K562 (cell line): ENCODE results near the gene P2RX2. TPM values are rescaled to one million over a fixed set of nuclear protein-coding genes. Genes with fewer than 3 reads are reported as not detected.

Source experiments
- ATAC-seq: fragments of 200-7000 bp; cut with Tn5 transposase; 3 replicates; pipeline ENCODE4 v1.9.1; 2020; ENCODE audit warnings: moderate library complexity
- BruUV-seq: library from RNA; stranded (reverse); fragments of 400-500 nt; replicated peaks from 2 replicates; lab custom pipeline; 2021; lab: Mats Ljungman, UMichigan
- CTCF ChIA-PET: fragments of 300-600 bp; formaldehyde crosslinking; extraction: SDS; loops from one replicate; lab custom pipeline; 2021; ENCODE audit warnings: low intra/inter-chr PET ratio; lab: Yijun Ruan, JAX
- POLR2A ChIA-PET: fragments of 300-600, 350-650 bp; sonication (Branson Sonifier 250); formaldehyde crosslinking; extraction: SDS; loops from one replicate; lab custom pipeline; 2021; ENCODE audit warnings: antibody characterized with exemption, inconsistent platforms; lab: Yijun Ruan, JAX
- DNase-seq, 4 experiments: peaks; one replicate each; pipeline versions ENCODE4 v3.0.0 to v3.0.0-alpha.2; 2011 to 2018; ENCODE audit warnings: low spot score in 3 of 4, mixed read lengths in 3 of 4; ENCODE audit errors: extremely low read depth in 1 of 4
- FAIRE-seq: peaks from 2 replicates; lab custom pipeline; 2011; peaks lifted over from hg19 to GRCh38; lab: Jason Lieb, UNC
- H2AFZ ChIP-seq: 2 replicates; pipeline ENCODE4 v1.6.0; 2011; ENCODE audit warnings: low read depth, low read length, control low read depth, inconsistent platforms
- H3K27ac ChIP-seq: fragments of 200-600 bp; 3 replicates; pipeline ENCODE4 v1.8.0; 2011; ENCODE audit warnings: low read depth, mild to moderate bottlenecking, control low read depth, inconsistent platforms, low read length, moderate library complexity, mixed read lengths; ENCODE audit errors: extremely low read depth
- H3K27me3 ChIP-seq, 2 experiments: fragments of 300-600 bp in 1 of 2; 2 replicates in 1 of 2; 3 replicates in 1 of 2; pipeline versions ENCODE4 v1.6.0 to v1.8.0; 2011; ENCODE audit warnings: inconsistent platforms in 2 of 2, low read length in 2 of 2, mild to moderate bottlenecking in 1 of 2, mixed read lengths in 1 of 2, moderate library complexity in 1 of 2; ENCODE audit not compliant: control insufficient read depth in 2 of 2, insufficient read depth in 2 of 2
- H3K36me3 ChIP-seq: fragments of 300-600 bp; 3 replicates; pipeline ENCODE4 v1.8.0; 2011; ENCODE audit warnings: mild to moderate bottlenecking, low read length, inconsistent platforms; ENCODE audit not compliant: control insufficient read depth, insufficient read depth
- H3K4me1 ChIP-seq, 2 experiments: fragments of 200-600 bp in 1 of 2; replicated peaks in 1 of 2; 2 replicates in 1 of 2; 3 replicates in 1 of 2; pipeline versions ENCODE4 v1.5.1 to v1.8.0; 2011; ENCODE audit warnings: inconsistent platforms in 2 of 2, low read length in 2 of 2, mild to moderate bottlenecking in 1 of 2, mixed read lengths in 1 of 2, moderate library complexity in 1 of 2; ENCODE audit not compliant: control insufficient read depth in 2 of 2, insufficient read depth in 2 of 2
- H3K4me2 ChIP-seq: 2 replicates; pipeline ENCODE4 v1.6.1; 2011; ENCODE audit warnings: low read length, control low read depth, inconsistent platforms, mixed read lengths; ENCODE audit not compliant: insufficient read depth
- H3K4me3 ChIP-seq: fragments of 200-600 bp; sonication (generic), shearing (Covaris generic); 2 replicates; pipeline ENCODE4 v1.5.1; 2016; ENCODE audit warnings: control low read depth, inconsistent platforms
- H3K79me2 ChIP-seq: fragments of 200-600 bp; 3 replicates; pipeline ENCODE4 v1.8.0; 2011; ENCODE audit warnings: low read length, inconsistent platforms; ENCODE audit not compliant: control insufficient read depth, insufficient read depth
- H3K9ac ChIP-seq, 2 experiments: 2 replicates each; pipeline versions ENCODE4 v1.6.0 to v1.6.1; 2011; ENCODE audit warnings: low read depth in 2 of 2, low read length in 2 of 2, control low read depth in 1 of 2, inconsistent platforms in 1 of 2, mild to moderate bottlenecking in 1 of 2, mixed read lengths in 1 of 2; ENCODE audit not compliant: insufficient read depth in 1 of 2
- H3K9me1 ChIP-seq: one replicate; pipeline ENCODE4 v1.6.0; 2011; ENCODE audit warnings: inconsistent platforms, mild to moderate bottlenecking, low read length, moderate library complexity; ENCODE audit not compliant: control insufficient read depth, insufficient read depth
- H3K9me3 ChIP-seq: replicated peaks from 2 replicates; pipeline ENCODE4 v1.5.1; 2011; ENCODE audit warnings: low read depth, low read length, inconsistent platforms; ENCODE audit not compliant: control insufficient read depth, insufficient read depth
- H4K20me1 ChIP-seq: replicated peaks from 2 replicates; pipeline ENCODE4 v1.6.1; 2011; ENCODE audit warnings: low read length, inconsistent platforms, mixed read lengths; ENCODE audit not compliant: control insufficient read depth, insufficient read depth
- HMGN3 ChIP-seq: IDR thresholded peaks from 2 replicates; pipeline ENCODE4 v1.6.1; 2011; ENCODE audit warnings: borderline replicate concordance, low read depth, mild to moderate bottlenecking, mixed read lengths, low read length; ENCODE audit not compliant: insufficient read length; ENCODE audit errors: extremely low read depth
- HNRNPL ChIP-seq: fragments of 200-400 bp; formaldehyde crosslinking; IDR thresholded peaks from 2 replicates; pipeline ENCODE4 v1.6.1; 2017; ENCODE audit warnings: low read depth, mild to moderate bottlenecking, low read length
- NFIX ChIP-seq: fragments of 250-450 bp; sonication (Bioruptor Pico); IDR thresholded peaks from 2 replicates; pipeline ENCODE4 v1.4.0; 2020; ENCODE audit warnings: low read depth, mild to moderate bottlenecking, moderate library complexity
- POLR2G ChIP-seq: fragments of 200-400 bp; formaldehyde crosslinking; IDR thresholded peaks from 2 replicates; pipeline ENCODE4 v1.6.1; 2017; ENCODE audit warnings: low read depth, mild to moderate bottlenecking, antibody characterized with exemption, low read length, moderate library complexity
- RBM22 ChIP-seq: fragments of 200-400 bp; formaldehyde crosslinking; IDR thresholded peaks from 2 replicates; pipeline ENCODE4 v1.6.1; 2018; ENCODE audit warnings: low read length, low read depth; ENCODE audit not compliant: poor library complexity, severe bottlenecking
- WGBS: fragments of 100-300 bp; shearing (Covaris generic); methylation state at CpG from one replicate; pipeline ENCODE4 v1.1.6; 2016; ENCODE audit warnings: low coverage, mixed read lengths; ENCODE audit not compliant: insufficient coverage; ENCODE audit errors: missing lambda C conversion rate; 5-methylcytosine and 5-hydroxymethylcytosine counted together
- in situ Hi-C: fragments of 300-500 bp; cut with MboI; formaldehyde crosslinking; loops from 4 replicates; pipeline ENCODE4 v1.15.0; 2018; ENCODE audit warnings: inconsistent platforms, mixed read lengths
- intact Hi-C: fragments of 100-400 bp; cut with micrococcal nuclease; formaldehyde crosslinking; loops from 2 replicates; pipeline ENCODE4 v1.14.2; 2022
- polyA plus RNA-seq, 8 experiments: library from polyadenylated mRNA; depleted of rRNA in 4 of 8; stranded (reverse) in 5 of 8; unstranded in 3 of 8; fragments of >200 nt; fragmentation: Nextera tagmentation in 2 of 8; fragmentation: Illumina TruSeq in 1 of 8; extraction: Ambion mirVana in 2 of 8; extraction: Trizol in 1 of 8; gene quantifications; 2 replicates each; pipeline versions ENCODE4 v1.2.1 to v1.2.3, GENCODE V29; 2011 to 2014; ENCODE audit warnings: inconsistent platforms in 1 of 8, missing spikeins in 1 of 8
- total RNA-seq, 7 experiments: library from RNA; depleted of rRNA in 6 of 7; stranded (reverse); fragments of >200 nt in 6 of 7; fragmentation: Illumina TruSeq in 2 of 7; extraction: Trizol in 2 of 7; gene quantifications; 2 replicates each; pipeline versions ENCODE4 v1.2.1 to v1.2.3, GENCODE V29; 2011 to 2021; ENCODE audit warnings: low replicate concordance in 1 of 7

The P2RX2 gene
- total and polyA plus RNA-seq, 9 of the 15 experiments (the other 6 are each of a cell fraction or from before 2014, with no cell fraction given): not detected

GRCh38 chr12:132568826-132569480 lies 49.6 kb upstream of the P2RX2 start:
- intact Hi-C loops (no loop called here), in situ Hi-C loops (loop anchor here (10.0 kb wide), 1 partner anchor 874 kb away; no protein-coding TSS in a partner anchor)
- H3K79me2 ChIP-seq: peaks cover 21% of the 10 kb centered on the region
- peaks cover 10% of the 10 kb centered on the region; the same call in 1 of the 2 replicates for H4K20me1 ChIP-seq
- TF ChIP-seq POLR2G (0 out of 2 replicates have a peak, but pooled peaks have one; percentile 8), HMGN3 (no peak)
- no peak overlapping the region for H3K9ac ChIP-seq
- FAIRE-seq: no peak
- H3K9me3 ChIP-seq: no peaks in the 10 kb centered on the region
- no TSS peak for BruUV-seq
- no peak overlapping the region for H3K4me2 ChIP-seq
- no peak overlapping the region for H3K4me3 ChIP-seq
- CTCF ChIA-PET: no interaction called here
- no peak overlapping the region for H2AFZ ChIP-seq
- H3K36me3 ChIP-seq: peaks cover 87% of the 10 kb centered on the region; the same call in 2 of the 3 replicates
- no peak for ATAC-seq
- no peak for DNase-seq
- H3K9me1 ChIP-seq: no peaks in the 10 kb centered on the region
- POLR2A ChIA-PET: interaction anchor here (1.4 kb wide), 1 partner anchor 22 kb away, joined by 4 read pairs; no protein-coding TSS in a partner anchor
- H3K4me1 ChIP-seq: peaks cover 0 to 60% of the 10 kb centered on the region in 2 experiments; a peak in 2 of 5 replicates
- H3K27ac ChIP-seq: no peak overlapping the region
- H3K27me3 ChIP-seq: no peaks in the 10 kb centered on the region
- 98% methylated on average over 6 of the region's 17 CpGs for WGBS

DNA sequence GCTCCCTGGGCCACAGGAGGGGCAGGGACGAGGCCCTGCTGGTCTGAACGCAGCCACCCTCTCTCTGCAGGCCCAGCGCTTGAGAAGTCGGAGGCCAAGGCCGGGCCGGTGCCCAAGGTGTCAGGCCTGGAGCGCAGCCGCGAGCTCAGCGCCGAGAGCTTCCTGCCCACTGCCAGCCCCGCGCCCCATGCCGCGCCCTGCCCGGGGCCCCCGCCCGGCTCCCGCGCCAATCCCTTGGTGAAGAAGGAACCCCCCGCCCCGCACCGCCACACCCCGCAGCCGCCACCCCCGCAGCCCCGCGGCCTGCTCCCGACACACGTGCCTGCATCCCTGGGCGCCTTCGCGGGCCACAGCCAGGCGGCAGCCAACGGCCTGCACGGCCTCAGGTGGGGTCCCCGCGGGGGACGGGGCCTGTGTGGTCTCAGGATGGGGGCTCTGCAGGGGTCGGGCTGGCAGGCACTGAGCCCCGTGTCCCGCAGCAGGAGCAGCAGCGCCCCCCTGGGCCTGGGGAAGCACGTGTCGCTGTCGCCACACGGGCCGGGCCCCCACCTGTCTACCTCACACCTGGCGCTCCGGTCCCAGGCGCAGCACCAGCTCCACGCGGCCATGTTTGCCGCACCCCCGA lies 48.6 kb upstream of the P2RX2 start:
- Histone ChIP-seq H3K27ac (no peak overlapping the region), H3K4me2 (no peak overlapping the region), H3K4me1 (peaks cover 0 to 56% of the 10 kb centered on the region in 2 experiments; a peak in 2 of 5 replicates), H3K9me3 (no peaks in the 10 kb centered on the region), H3K27me3 (no peaks in the 10 kb centered on the region), H3K36me3 (peaks cover 91% of the 10 kb centered on the region; the same call in 2 of the 3 replicates), H2AFZ (no peak overlapping the region), H3K9me1 (no peaks in the 10 kb centered on the region), H4K20me1 (peaks cover 8% of the 10 kb centered on the region; the same call in 1 of the 2 replicates), H3K9ac (no peak overlapping the region), H3K4me3 (no peak overlapping the region), H3K79me2 (peaks cover 14% of the 10 kb centered on the region)
- 99% methylated on average over 24 of the region's 55 CpGs for WGBS
- BruUV-seq: no TSS peak
- intact Hi-C loops: no loop called here
- in situ Hi-C loops: loop anchor here (10.0 kb wide), 1 partner anchor 875 kb away; no protein-coding TSS in a partner anchor
- POLR2A ChIA-PET: interaction anchor here (1.4 kb wide), 1 partner anchor 21 kb away, joined by 4 read pairs; no protein-coding TSS in a partner anchor
- TF ChIP-seq HNRNPL (0 out of 2 replicates have a peak, but pooled peaks have one; percentile 6), NFIX (CRISPR knock-in tag) (no peak), RBM22 (peak; percentile 47), POLR2G (peak; percentile 11; the same call in 1 of the 2 replicates)
- ATAC-seq: no peak
- no peak for FAIRE-seq
- no peak for DNase-seq
- CTCF ChIA-PET: no interaction called here
